Measurements from ENCODE around the gene RNF115.

GRCh38 chr1:145778146-145778540, 45.8 kb downstream of the RNF115 start:
- TF ChIP-seq, protein P1, sequence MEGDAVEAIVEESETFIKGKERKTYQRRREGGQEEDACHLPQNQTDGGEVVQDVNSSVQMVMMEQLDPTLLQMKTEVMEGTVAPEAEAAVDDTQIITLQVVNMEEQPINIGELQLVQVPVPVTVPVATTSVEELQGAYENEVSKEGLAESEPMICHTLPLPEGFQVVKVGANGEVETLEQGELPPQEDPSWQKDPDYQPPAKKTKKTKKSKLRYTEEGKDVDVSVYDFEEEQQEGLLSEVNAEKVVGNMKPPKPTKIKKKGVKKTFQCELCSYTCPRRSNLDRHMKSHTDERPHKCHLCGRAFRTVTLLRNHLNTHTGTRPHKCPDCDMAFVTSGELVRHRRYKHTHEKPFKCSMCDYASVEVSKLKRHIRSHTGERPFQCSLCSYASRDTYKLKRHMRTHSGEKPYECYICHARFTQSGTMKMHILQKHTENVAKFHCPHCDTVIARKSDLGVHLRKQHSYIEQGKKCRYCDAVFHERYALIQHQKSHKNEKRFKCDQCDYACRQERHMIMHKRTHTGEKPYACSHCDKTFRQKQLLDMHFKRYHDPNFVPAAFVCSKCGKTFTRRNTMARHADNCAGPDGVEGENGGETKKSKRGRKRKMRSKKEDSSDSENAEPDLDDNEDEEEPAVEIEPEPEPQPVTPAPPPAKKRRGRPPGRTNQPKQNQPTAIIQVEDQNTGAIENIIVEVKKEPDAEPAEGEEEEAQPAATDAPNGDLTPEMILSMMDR (IDR thresholded peaks at IDR 0.05; ENCODE audit: low read depth, low read length, missing input control): no peak
- TF ChIP-seq TAF1 (conservative IDR thresholded peaks at IDR 0.05): no peak
- TF ChIP-seq SP1 (IDR thresholded peaks at IDR 0.05): no peak
- no peak for TF ChIP-seq NR2F2 (IDR thresholded peaks at IDR 0.05)
